Neural progenitor cell (in vitro differentiated cells): Measurements from ENCODE around the gene KDM7A. TPM values are rescaled to one million over a fixed set of nuclear protein-coding genes. Genes with fewer than 3 reads are reported as not detected.

ENCODE experiments used
- DNase-seq: peaks from one replicate; pipeline ENCODE4 v3.0.0-alpha.2; 2016; ENCODE audit warnings: low spot score
- H2AFZ ChIP-seq: fragments of 200-600 bp; sonication (generic); replicated peaks from 2 replicates; pipeline ENCODE4 v1.6.1; 2016; ENCODE audit warnings: antibody characterized with exemption
- H3F3A ChIP-seq: fragments of 200-600 bp; sonication (generic); 2 replicates; pipeline ENCODE4 v1.6.1; 2016; ENCODE audit warnings: antibody characterized with exemption, low read depth
- H3K27ac ChIP-seq: fragments of 200-600 bp; sonication (generic); 2 replicates; pipeline ENCODE4 v1.5.1; 2016; ENCODE audit warnings: mild to moderate bottlenecking
- H3K27me3 ChIP-seq: fragments of 200-600 bp; sonication (generic); 2 replicates; pipeline ENCODE4 v1.6.1; 2016; ENCODE audit warnings: mild to moderate bottlenecking, moderate library complexity
- H3K36me3 ChIP-seq: fragments of 200-600 bp; sonication (generic); 2 replicates; pipeline ENCODE4 v1.5.1; 2016
- H3K4me1 ChIP-seq: fragments of 200-600 bp; sonication (generic); 2 replicates; pipeline ENCODE4 v1.6.1; 2016; ENCODE audit warnings: mixed run types
- H3K4me2 ChIP-seq: fragments of 200-600 bp; sonication (generic); 2 replicates; pipeline ENCODE4 v1.6.1; 2016
- H3K4me3 ChIP-seq: fragments of 200-600 bp; sonication (generic); 2 replicates; pipeline ENCODE4 v1.5.1; 2016
- H3K79me2 ChIP-seq: fragments of 200-600 bp; sonication (generic); 2 replicates; pipeline ENCODE4 v1.6.1; 2016; ENCODE audit warnings: low read depth
- H3K9ac ChIP-seq: fragments of 200-600 bp; sonication (generic); 2 replicates; pipeline ENCODE4 v1.6.1; 2016
- H3K9me3 ChIP-seq: fragments of 200-600 bp; sonication (generic); 2 replicates; pipeline ENCODE4 v1.5.1; 2016; ENCODE audit warnings: low read depth
- H4K20me1 ChIP-seq: fragments of 200-600 bp; sonication (generic); 2 replicates; pipeline ENCODE4 v1.6.1; 2016; ENCODE audit warnings: low read depth
- H3K27ac Mint-ChIP-seq: 3 replicates; pipeline ENCODE4 v1.8.0; 2021; ENCODE audit warnings: mixed read lengths
- H3K27me3 Mint-ChIP-seq: 2 replicates; pipeline ENCODE4 v1.8.0; 2022; ENCODE audit warnings: low read depth, mild to moderate bottlenecking, inconsistent platforms, moderate library complexity, mixed read lengths; ENCODE audit not compliant: insufficient read depth
- H3K36me3 Mint-ChIP-seq: 3 replicates; pipeline ENCODE4 v1.8.0; 2021; ENCODE audit warnings: mixed read lengths
- H3K4me1 Mint-ChIP-seq: 3 replicates; pipeline ENCODE4 v1.8.0; 2021; ENCODE audit warnings: mixed read lengths
- H3K4me3 Mint-ChIP-seq: 3 replicates; pipeline ENCODE4 v1.8.0; 2021; ENCODE audit warnings: mild to moderate bottlenecking, moderate library complexity, mixed read lengths
- H3K9me3 Mint-ChIP-seq: 3 replicates; pipeline ENCODE4 v1.8.0; 2020; ENCODE audit warnings: mixed read lengths
- CTCF ChIP-seq: fragments of 200-600 bp; sonication (generic); IDR thresholded peaks from 2 replicates; pipeline ENCODE4 v1.5.1; 2017; ENCODE audit warnings: antibody characterized with exemption, mild to moderate bottlenecking
- EZH2 ChIP-seq: fragments of 200-600 bp; sonication (generic); IDR thresholded peaks from 2 replicates; pipeline ENCODE4 v1.6.1; 2017; ENCODE audit warnings: antibody characterized with exemption, mild to moderate bottlenecking, moderate library complexity
- EZH2phosphoT487 ChIP-seq: fragments of 200-600 bp; sonication (generic); IDR thresholded peaks from 2 replicates; pipeline ENCODE4 v1.6.1; 2017; ENCODE audit warnings: antibody characterized with exemption
- total RNA-seq: library from RNA; depleted of rRNA; stranded (reverse); fragments of >200 nt; gene quantifications from 2 replicates; pipeline ENCODE4 v1.2.3, GENCODE V29; 2015; ENCODE audit warnings: low replicate concordance

Gene KDM7A
- total RNA-seq, 1 donor from 2014 or later = 13.6 TPM

DNA sequence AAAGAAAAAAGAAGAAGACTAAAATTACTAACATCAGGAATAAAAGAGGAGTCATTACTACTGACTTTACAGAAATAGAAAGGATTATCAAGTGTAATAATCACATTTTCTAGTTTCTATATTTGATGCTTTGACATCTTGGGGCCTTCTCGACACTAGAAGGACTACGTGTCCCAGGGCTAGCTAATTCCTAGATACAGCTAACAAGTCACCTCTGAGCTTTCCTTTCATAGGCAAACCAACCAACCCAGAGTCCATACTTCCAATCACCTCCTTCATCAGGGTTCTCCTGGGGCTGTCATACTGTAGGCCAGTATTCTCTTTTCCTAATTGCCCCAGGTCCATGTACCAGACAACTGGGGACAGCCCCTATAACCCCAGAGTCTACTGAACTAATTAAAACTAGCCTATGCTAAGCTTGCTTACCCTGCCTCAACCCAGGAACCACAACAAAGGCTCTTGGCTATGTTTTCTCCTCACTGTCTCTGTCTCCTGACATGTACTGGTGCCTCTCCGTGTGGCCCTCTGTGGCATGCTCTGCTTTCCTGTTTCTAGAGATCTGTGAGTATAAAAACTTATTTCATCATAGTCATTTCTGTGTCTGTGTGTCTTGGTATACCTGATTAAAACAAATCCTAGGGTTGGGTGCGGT lies 107.4 kb downstream of the KDM7A start:
- H3K27ac Mint-ChIP-seq = no peak overlapping the region
- no peak for DNase-seq
- H3K27ac ChIP-seq = no peak overlapping the region
- H3K4me2 ChIP-seq = no peak overlapping the region
- H3K9ac ChIP-seq = no peak overlapping the region
- no peaks in the 10 kb centered on the region for H3K4me1 Mint-ChIP-seq
- peaks cover 2% of the 10 kb centered on the region for H3K36me3 Mint-ChIP-seq
- H3K27me3 Mint-ChIP-seq = no peaks in the 10 kb centered on the region
- H3K36me3 ChIP-seq = no peaks in the 10 kb centered on the region
- H3K79me2 ChIP-seq = no peaks in the 10 kb centered on the region
- no peak for TF ChIP-seq EZH2
- no peak for TF ChIP-seq EZH2phosphoT487
- no peak for TF ChIP-seq CTCF
- H3F3A ChIP-seq = no peaks in the 10 kb centered on the region
- no peak overlapping the region for H3K4me3 Mint-ChIP-seq
- H3K4me3 ChIP-seq = no peak overlapping the region
- H3K27me3 ChIP-seq = peaks cover 1% of the 10 kb centered on the region
- H3K9me3 Mint-ChIP-seq = peaks cover 22% of the 10 kb centered on the region
- no peaks in the 10 kb centered on the region for H3K9me3 ChIP-seq
- no peaks in the 10 kb centered on the region for H3K4me1 ChIP-seq
- no peaks in the 10 kb centered on the region for H4K20me1 ChIP-seq
- H2AFZ ChIP-seq = no peak overlapping the region

GRCh38 chr7:140068033-140068432 lies 108.8 kb downstream of the KDM7A start:
- TF ChIP-seq EZH2 = no peak
- no peak for TF ChIP-seq EZH2phosphoT487
- no peak for TF ChIP-seq CTCF
- Mint-ChIP-seq H3K36me3 (peaks cover 2% of the 10 kb centered on the region), H3K27me3 (peaks cover 11% of the 10 kb centered on the region), H3K4me3 (no peak overlapping the region), H3K27ac (no peak overlapping the region), H3K4me1 (no peaks in the 10 kb centered on the region), H3K9me3 (peaks cover 27% of the 10 kb centered on the region)
- Histone ChIP-seq H3K9me3 (no peaks in the 10 kb centered on the region), H4K20me1 (no peaks in the 10 kb centered on the region), H3K79me2 (no peaks in the 10 kb centered on the region), H3K9ac (no peak overlapping the region), H3K4me2 (no peak overlapping the region), H2AFZ (no peak overlapping the region), H3F3A (peaks cover 6% of the 10 kb centered on the region), H3K4me3 (no peak overlapping the region), H3K27me3 (peaks cover 15% of the 10 kb centered on the region), H3K36me3 (no peaks in the 10 kb centered on the region), H3K4me1 (no peaks in the 10 kb centered on the region), H3K27ac (no peak overlapping the region)
- DNase-seq = no peak

- Histone ChIP-seq H3K36me3 (no peaks in the 10 kb centered on the region), H2AFZ (no peak overlapping the region), H3F3A (peaks cover 8% of the 10 kb centered on the region), H3K27ac (no peak overlapping the region), H3K4me1 (no peaks in the 10 kb centered on the region), H3K27me3 (peaks cover 25% of the 10 kb centered on the region), H4K20me1 (no peaks in the 10 kb centered on the region), H3K4me2 (no peak overlapping the region), H3K9me3 (no peaks in the 10 kb centered on the region), H3K79me2 (no peaks in the 10 kb centered on the region), H3K9ac (no peak overlapping the region), H3K4me3 (no peak overlapping the region)
- no peaks in the 10 kb centered on the region for H3K4me1 Mint-ChIP-seq
- no peak overlapping the region for H3K4me3 Mint-ChIP-seq
- DNase-seq = no peak
- peaks cover 2% of the 10 kb centered on the region for H3K36me3 Mint-ChIP-seq
- no peak overlapping the region for H3K27ac Mint-ChIP-seq
- TF ChIP-seq EZH2 (no peak), CTCF (no peak), EZH2phosphoT487 (no peak)
- peaks cover 13% of the 10 kb centered on the region for H3K27me3 Mint-ChIP-seq
- peaks cover 27% of the 10 kb centered on the region for H3K9me3 Mint-ChIP-seq
Observed at GRCh38 chr7:140067052-140067451, 109.7 kb downstream of the KDM7A start.
